Lower leg skin (tissue), 3 donors: ENCODE results near the gene PPP2R3C.

Experiments
- CTCF ChIP-seq, 3 donors: fragments of 450-650 bp; IDR thresholded peaks; one replicate each; pipeline ENCODE4 v1.5.1; 2016; ENCODE audit warnings: antibody characterized with exemption in 3 of 3, mild to moderate bottlenecking in 3 of 3, moderate library complexity in 2 of 3
- POLR2A ChIP-seq, 2 donors: fragments of 450-650 bp; IDR thresholded peaks; one replicate each; pipeline ENCODE4 v1.6.1; 2016 to 2017; ENCODE audit warnings: antibody characterized with exemption in 2 of 2, mild to moderate bottlenecking in 1 of 2, moderate library complexity in 1 of 2

GRCh38 chr14:35117112-35117511, 4.7 kb downstream of the PPP2R3C start:
- TF ChIP-seq POLR2A (IDR thresholded peaks at IDR 0.05) (no peak), CTCF (IDR thresholded peaks at IDR 0.05) (no peak)
